Stimulated activated effector memory CD8-positive, alpha-beta T cell treated with anti-CD3 and anti-CD28 coated beads, Interleukin-12 subunit alpha, Interleukin-12 subunit beta, amount 100 ng/mL, for 72 hours (primary cell): ENCODE data around the gene TMEM121.

Experiments used
- ATAC-seq: fragments of 150-1000 bp; cut with Tn5 transposase; 2 replicates; pipeline ENCODE4 v1.10.0; 2021
- DNase-seq, 2 donors: peaks; one replicate each; pipeline ENCODE4 v3.0.0; 2021 to 2022; ENCODE audit warnings: low spot score in 2 of 2
- H3K27ac Mint-ChIP-seq: one replicate; pipeline ENCODE4 v1.8.0; 2022; ENCODE audit warnings: mild to moderate bottlenecking, mixed read lengths
- H3K36me3 Mint-ChIP-seq: one replicate; pipeline ENCODE4 v1.8.0; 2022; ENCODE audit warnings: mild to moderate bottlenecking, mixed read lengths
- H3K4me1 Mint-ChIP-seq: one replicate; pipeline ENCODE4 v1.8.0; 2022; ENCODE audit warnings: mixed read lengths
- H3K4me3 Mint-ChIP-seq: one replicate; pipeline ENCODE4 v1.8.0; 2022; ENCODE audit warnings: mild to moderate bottlenecking, mixed read lengths
- H3K9me3 Mint-ChIP-seq: one replicate; pipeline ENCODE4 v1.8.0; 2022; ENCODE audit warnings: mixed read lengths

TMEM121 gene

GRCh38 chr14:105492031-105492970, 34.1 kb upstream of the TMEM121 start:
- peak in 1 of 2 donors; percentile 48 for DNase-seq
- Mint-ChIP-seq H3K36me3 (peaks cover 42% of the 10 kb centered on the region), H3K27ac (peak overlapping the region; percentile 74), H3K9me3 (no peaks in the 10 kb centered on the region), H3K4me3 (peak overlapping the region; percentile 81), H3K4me1 (peaks cover 24% of the 10 kb centered on the region)
- no peak for ATAC-seq

GRCh38 chr14:105492971-105493871, 33.2 kb upstream of the TMEM121 start:
- Mint-ChIP-seq H3K4me3 (no peak overlapping the region), H3K27ac (peak overlapping the region; percentile 48), H3K4me1 (peaks cover 24% of the 10 kb centered on the region), H3K36me3 (peaks cover 35% of the 10 kb centered on the region), H3K9me3 (no peaks in the 10 kb centered on the region)
- DNase-seq, result peak in 1 of 2 donors; percentile 47
- no peak for ATAC-seq

- Mint-ChIP-seq H3K4me3 (no peak overlapping the region), H3K9me3 (no peaks in the 10 kb centered on the region), H3K36me3 (peaks cover 27% of the 10 kb centered on the region), H3K27ac (no peak overlapping the region), H3K4me1 (peaks cover 16% of the 10 kb centered on the region)
- DNase-seq (peak in 1 of 2 donors; percentile 48), ATAC-seq (no peak)
These were observed 32.3 kb upstream of the TMEM121 start for GRCh38 chr14:105493921-105494605.

- DNase-seq, result no peak
- no peak for ATAC-seq
- H3K4me3 Mint-ChIP-seq, result no peak overlapping the region
- no peak overlapping the region for H3K27ac Mint-ChIP-seq
- peaks cover 22% of the 10 kb centered on the region for H3K36me3 Mint-ChIP-seq
- no peaks in the 10 kb centered on the region for H3K9me3 Mint-ChIP-seq
- H3K4me1 Mint-ChIP-seq, result peaks cover 10% of the 10 kb centered on the region
These were observed 31.8 kb upstream of the TMEM121 start for GRCh38 chr14:105494606-105494929.

DNA sequence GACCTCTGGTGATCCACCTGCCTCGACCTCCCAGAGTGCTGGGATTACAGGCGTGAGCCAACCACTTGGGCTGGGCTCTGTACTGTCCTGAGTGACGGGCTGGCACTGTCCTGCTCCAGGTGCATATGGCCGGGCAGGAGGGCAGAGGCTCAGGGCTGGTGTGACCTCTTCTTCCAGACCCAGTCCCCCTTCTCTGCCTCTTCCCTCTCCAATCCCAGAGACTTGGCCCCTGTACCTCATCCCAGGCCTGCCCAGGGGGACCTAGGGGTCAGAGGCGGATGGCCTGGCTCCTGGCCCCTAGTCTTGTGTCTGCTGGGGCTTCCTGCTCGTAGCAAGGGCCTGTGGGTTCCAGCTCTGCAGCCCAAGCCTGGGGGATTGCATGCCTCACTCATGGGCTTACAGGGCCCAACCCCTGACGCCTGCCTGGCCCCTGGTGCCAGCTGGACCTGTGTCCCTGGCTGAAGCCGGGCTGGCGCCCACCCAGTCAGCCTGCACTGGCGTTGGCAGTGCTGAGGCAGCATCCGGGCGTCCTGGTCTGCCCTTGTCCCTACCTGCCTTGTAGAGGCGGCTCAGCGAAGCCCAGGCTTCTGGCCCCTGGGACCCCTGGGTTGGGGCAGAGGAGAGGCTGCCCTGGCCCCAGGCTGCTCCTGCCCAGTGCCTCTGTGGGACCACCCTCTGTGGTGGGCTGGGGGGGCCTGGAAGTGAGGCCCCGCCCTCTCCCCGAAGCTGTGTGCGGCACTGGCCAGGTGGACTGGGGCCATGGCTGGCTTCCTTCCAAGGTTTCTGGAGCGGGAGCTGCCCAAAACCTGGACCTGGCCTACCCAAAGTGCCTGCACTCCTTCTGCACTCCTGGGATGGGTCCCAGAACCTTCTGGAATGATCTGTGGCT, 31.0 kb upstream of the TMEM121 start:
- Mint-ChIP-seq H3K27ac (no peak overlapping the region), H3K36me3 (peaks cover 20% of the 10 kb centered on the region), H3K9me3 (no peaks in the 10 kb centered on the region), H3K4me3 (no peak overlapping the region), H3K4me1 (peaks cover 7% of the 10 kb centered on the region)
- DNase-seq (no peak), ATAC-seq (no peak)

DNA sequence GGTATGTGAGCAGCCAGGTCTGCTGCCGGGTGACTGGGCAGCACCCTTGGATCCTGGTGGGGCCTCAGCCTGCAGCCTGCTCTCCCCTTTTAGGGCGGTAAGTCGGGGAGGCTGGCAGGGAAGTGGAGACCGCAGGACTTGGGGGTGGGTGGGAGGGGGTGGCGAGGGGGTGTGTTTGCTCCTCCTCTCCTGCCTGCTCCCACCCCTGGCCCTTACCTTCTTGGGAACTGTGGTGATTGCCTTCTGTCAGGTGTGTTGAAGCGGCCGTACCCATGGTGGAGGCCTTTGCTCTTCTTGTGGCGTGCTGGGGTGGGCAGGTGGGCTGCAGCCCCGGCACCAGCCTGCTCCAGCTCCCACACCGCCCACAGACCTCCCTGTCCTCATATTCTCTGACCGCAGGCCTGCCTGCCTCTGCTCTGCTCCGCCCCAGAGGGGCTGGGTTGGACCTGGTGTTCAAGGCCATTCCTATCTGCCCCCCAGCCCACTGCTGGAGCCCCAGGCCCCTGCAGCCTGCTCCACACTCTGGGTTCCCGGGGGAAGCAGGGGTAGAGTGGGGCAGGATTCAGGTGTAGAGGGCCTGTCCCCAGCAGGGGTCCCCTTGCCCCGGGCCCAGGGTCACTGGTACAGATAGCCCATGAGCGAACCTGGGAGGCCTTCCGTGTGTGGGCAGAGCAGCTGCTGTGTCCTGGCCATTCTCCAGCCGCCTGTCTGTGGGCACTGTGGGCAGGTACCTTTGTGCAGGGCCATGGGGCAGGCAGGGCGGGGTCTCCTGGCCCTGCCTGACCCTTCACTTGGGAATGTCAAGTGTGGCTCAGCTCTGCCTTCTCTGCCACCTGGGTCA, 30.2 kb upstream of the TMEM121 start:
- DNase-seq (no peak), ATAC-seq (no peak)
- peaks cover 15% of the 10 kb centered on the region for H3K36me3 Mint-ChIP-seq
- peaks cover 7% of the 10 kb centered on the region for H3K4me1 Mint-ChIP-seq
- no peaks in the 10 kb centered on the region for H3K9me3 Mint-ChIP-seq
- no peak overlapping the region for H3K4me3 Mint-ChIP-seq
- no peak overlapping the region for H3K27ac Mint-ChIP-seq

DNA sequence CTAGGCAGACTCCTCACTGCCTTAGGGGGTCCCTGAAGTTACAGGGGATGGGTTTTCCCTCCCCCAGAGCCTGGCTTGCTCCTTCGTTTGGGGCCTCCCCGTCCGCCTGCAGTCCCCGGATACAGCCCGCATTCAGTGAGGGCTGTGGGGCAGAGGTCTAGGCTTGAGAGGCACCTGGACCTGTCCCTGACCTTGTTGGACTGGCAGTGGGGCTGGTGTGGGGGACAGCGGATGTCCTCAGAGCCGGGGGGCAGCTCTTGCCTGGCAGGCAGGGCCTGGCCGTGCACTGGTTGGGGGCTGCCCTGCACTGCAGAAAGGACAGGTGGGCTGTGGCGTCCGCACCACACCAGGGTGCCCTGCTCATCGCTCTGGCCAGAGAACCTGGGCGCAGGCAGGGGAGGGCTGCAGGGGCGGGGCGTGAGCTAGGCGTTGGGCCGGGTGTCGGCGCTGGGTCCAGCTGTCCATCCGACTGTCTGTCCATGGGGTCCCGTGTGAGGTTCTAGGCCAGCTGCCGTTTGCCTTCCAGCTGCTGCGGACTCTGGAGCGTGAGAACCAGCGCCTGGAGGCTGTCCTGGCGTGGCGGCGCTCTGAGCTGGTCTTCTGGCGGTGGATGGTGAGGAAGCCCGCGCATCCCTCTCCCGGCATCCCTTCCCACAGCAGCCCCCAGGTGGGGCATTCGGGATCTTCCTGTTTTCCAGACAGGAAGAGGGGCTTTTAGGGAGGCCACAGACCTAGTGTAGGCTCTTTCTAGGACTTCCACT, 29.4 kb upstream of the TMEM121 start:
- no peak for DNase-seq
- H3K27ac Mint-ChIP-seq, result no peak overlapping the region
- no peak for ATAC-seq
- peaks cover 2% of the 10 kb centered on the region for H3K4me1 Mint-ChIP-seq
- H3K9me3 Mint-ChIP-seq, result no peaks in the 10 kb centered on the region
- peaks cover 7% of the 10 kb centered on the region for H3K36me3 Mint-ChIP-seq
- no peak overlapping the region for H3K4me3 Mint-ChIP-seq

GRCh38 chr14:105497671-105498429, 28.5 kb upstream of the TMEM121 start:
- Mint-ChIP-seq H3K4me3 (no peak overlapping the region), H3K9me3 (no peaks in the 10 kb centered on the region), H3K36me3 (peaks cover 11% of the 10 kb centered on the region), H3K4me1 (no peaks in the 10 kb centered on the region), H3K27ac (no peak overlapping the region)
- ATAC-seq (no peak), DNase-seq (peak in 1 of 2 donors; percentile 50)

GRCh38 chr14:105498430-105499255, 27.7 kb upstream of the TMEM121 start:
- DNase-seq (peak in 1 of 2 donors; percentile 49), ATAC-seq (no peak)
- Mint-ChIP-seq H3K4me3 (no peak overlapping the region), H3K9me3 (no peaks in the 10 kb centered on the region), H3K4me1 (no peaks in the 10 kb centered on the region), H3K36me3 (peaks cover 13% of the 10 kb centered on the region), H3K27ac (no peak overlapping the region)

- Mint-ChIP-seq H3K27ac (no peak overlapping the region), H3K4me3 (no peak overlapping the region), H3K4me1 (no peaks in the 10 kb centered on the region), H3K36me3 (peaks cover 13% of the 10 kb centered on the region), H3K9me3 (no peaks in the 10 kb centered on the region)
- DNase-seq (no peak), ATAC-seq (no peak)
These were observed 26.9 kb upstream of the TMEM121 start for GRCh38 chr14:105499256-105500035.

DNA sequence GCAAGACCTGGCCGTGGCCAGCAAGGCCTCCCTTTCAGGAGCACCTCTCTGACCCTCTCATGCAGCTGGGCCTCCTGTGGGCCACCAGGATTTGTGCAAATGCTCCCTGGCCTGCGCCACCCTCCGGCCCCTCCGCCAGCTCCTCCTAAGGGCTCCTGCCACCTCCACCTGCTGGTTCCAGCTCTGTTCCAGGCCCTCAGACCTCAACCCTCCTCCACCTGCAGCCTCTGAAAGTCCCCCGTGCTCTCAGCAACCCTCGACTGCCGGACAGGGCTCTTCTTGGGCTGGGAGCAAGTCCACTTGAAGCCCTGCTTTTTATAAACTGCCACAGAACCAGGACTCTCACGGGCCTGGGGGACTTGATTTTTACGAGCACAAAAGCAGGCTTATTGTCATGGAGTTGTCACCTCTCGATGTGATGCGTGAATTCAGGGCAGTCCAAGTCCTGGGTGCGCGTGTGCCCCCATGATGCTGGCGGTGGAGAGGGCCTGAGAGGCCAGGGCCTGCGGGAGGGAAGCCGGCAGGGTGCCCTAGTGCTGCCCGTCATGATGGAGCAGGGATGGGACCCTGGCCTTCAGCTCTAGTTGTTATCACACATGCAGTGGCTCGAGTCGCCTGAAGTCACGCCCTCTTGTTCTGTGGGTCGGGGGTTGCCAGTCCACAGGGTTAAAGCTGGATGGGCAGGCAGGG, 26.2 kb upstream of the TMEM121 start:
- ATAC-seq, result no peak
- H3K27ac Mint-ChIP-seq, result no peak overlapping the region

More for the DNA sequence above, 26.2 kb upstream of the TMEM121 start:
- Mint-ChIP-seq H3K4me3 (no peak overlapping the region), H3K4me1 (no peaks in the 10 kb centered on the region), H3K36me3 (peaks cover 13% of the 10 kb centered on the region), H3K9me3 (no peaks in the 10 kb centered on the region)
- no peak for DNase-seq
